ENCODE results near the gene RASSF3.

RASSF3 gene

GRCh38 chr12:64733857-64734256 lies 123.6 kb downstream of the RASSF3 start:
- Histone ChIP-seq H3K23ac (ENCODE audit: low read length) (no peak overlapping the region), H3K36me3 (ENCODE audit: control insufficient read depth in 1 of 2, insufficient read depth in 2 of 2, low read length in 2 of 2) (peaks cover 5 to 23% of the 10 kb centered on the region in 2 experiments), H2AK5ac (ENCODE audit: low read length) (no peak overlapping the region), H2BK12ac (ENCODE audit: low read length) (no peak overlapping the region), H2BK120ac (ENCODE audit: insufficient read depth, low read length, poor library complexity) (no peak overlapping the region), H3K4ac (ENCODE audit: low read depth, low read length) (no peak overlapping the region), H3K4me1 (ENCODE audit: control insufficient read depth in 1 of 2, insufficient read depth in 2 of 2, low read length in 2 of 2) (peaks cover 2 to 4% of the 10 kb centered on the region in 2 experiments), H4K12ac (ENCODE audit: low read depth, low read length) (no peak overlapping the region), H3K18ac (ENCODE audit: low read length) (no peak overlapping the region), H4K91ac (ENCODE audit: low read depth, low read length) (no peak overlapping the region), H3K27ac (ENCODE audit: low read depth, low read length) (no peak overlapping the region), H4K8ac (ENCODE audit: low read depth, low read length) (no peak overlapping the region), H3K9me3 (ENCODE audit: insufficient read depth, low read depth, low read length) (no peaks in the 10 kb centered on the region), H2AFZ (ENCODE audit: insufficient read depth, low read length, poor library complexity) (no peak overlapping the region), H2BK5ac (ENCODE audit: low read depth, low read length, poor library complexity) (no peak overlapping the region), H3K4me3 (ENCODE audit: low read depth, low read length) (no peak overlapping the region), H3K4me2 (ENCODE audit: low read length) (no peak overlapping the region), H3K79me2 (ENCODE audit: control insufficient read depth, insufficient read depth, low read length, poor library complexity) (no peaks in the 10 kb centered on the region), H3K9ac (ENCODE audit: low read length) (peak overlapping the region; percentile 31), H3K14ac (ENCODE audit: low read length) (no peak overlapping the region), H3K79me1 (ENCODE audit: low read length) (no peaks in the 10 kb centered on the region), H3K27me3 (ENCODE audit: insufficient read depth, low read length) (no peaks in the 10 kb centered on the region)
- whole genome bisulfite sequencing (ENCODE audit: extremely low coverage, insufficient coverage, insufficient read length) = no CpG with 5 or more reads among the region's 4 CpGs
- no peak for DNase-seq

GRCh38 chr12:64735442-64735841 lies 125.1 kb downstream of the RASSF3 start:
- Histone ChIP-seq H3K79me1 (ENCODE audit: low read length) (no peaks in the 10 kb centered on the region), H4K12ac (ENCODE audit: low read depth, low read length) (no peak overlapping the region), H3K4me2 (ENCODE audit: low read length) (no peak overlapping the region)

GRCh38 chr12:64736771-64737170 lies 126.5 kb downstream of the RASSF3 start:
- Histone ChIP-seq H3K4me2 (ENCODE audit: low read length) (no peak overlapping the region), H2AK5ac (ENCODE audit: low read length) (no peak overlapping the region), H2BK5ac (ENCODE audit: low read depth, low read length, poor library complexity) (no peak overlapping the region), H4K8ac (ENCODE audit: low read depth, low read length) (no peak overlapping the region), H3K36me3 (ENCODE audit: control insufficient read depth in 1 of 2, insufficient read depth in 2 of 2, low read length in 2 of 2) (peaks cover 10 to 30% of the 10 kb centered on the region in 2 experiments), H3K4ac (ENCODE audit: low read depth, low read length) (no peak overlapping the region), H3K27ac (ENCODE audit: low read depth, low read length) (no peak overlapping the region), H4K12ac (ENCODE audit: low read depth, low read length) (no peak overlapping the region), H3K79me2 (ENCODE audit: control insufficient read depth, insufficient read depth, low read length, poor library complexity) (no peaks in the 10 kb centered on the region), H4K91ac (ENCODE audit: low read depth, low read length) (no peak overlapping the region), H3K18ac (ENCODE audit: low read length) (no peak overlapping the region), H3K4me1 (ENCODE audit: control insufficient read depth in 1 of 2, insufficient read depth in 2 of 2, low read length in 2 of 2) (no peaks in the 10 kb centered on the region), H2AFZ (ENCODE audit: insufficient read depth, low read length, poor library complexity) (no peak overlapping the region), H3K27me3 (ENCODE audit: insufficient read depth, low read length) (no peaks in the 10 kb centered on the region), H3K79me1 (ENCODE audit: low read length) (no peaks in the 10 kb centered on the region), H2BK12ac (ENCODE audit: low read length) (no peak overlapping the region), H3K14ac (ENCODE audit: low read length) (no peak overlapping the region), H3K23ac (ENCODE audit: low read length) (no peak overlapping the region), H3K4me3 (ENCODE audit: low read depth, low read length) (no peak overlapping the region), H3K9ac (ENCODE audit: low read length) (no peak overlapping the region), H2BK120ac (ENCODE audit: insufficient read depth, low read length, poor library complexity) (no peak overlapping the region), H3K9me3 (ENCODE audit: insufficient read depth, low read depth, low read length) (no peaks in the 10 kb centered on the region)
- WGBS (ENCODE audit: extremely low coverage, insufficient coverage, insufficient read length) = no CpG with 5 or more reads among the region's 1 CpG
- no peak for DNase-seq

More at GRCh38 chr12:64735442-64735841, 125.1 kb downstream of the RASSF3 start:
- no peaks in the 10 kb centered on the region for H3K79me2 ChIP-seq (ENCODE audit: control insufficient read depth, insufficient read depth, low read length, poor library complexity)
- no peaks in the 10 kb centered on the region for H3K27me3 ChIP-seq (ENCODE audit: insufficient read depth, low read length)
- H3K4ac ChIP-seq (ENCODE audit: low read depth, low read length) = no peak overlapping the region
- no peak overlapping the region for H2BK12ac ChIP-seq (ENCODE audit: low read length)
- no peak overlapping the region for H4K8ac ChIP-seq (ENCODE audit: low read depth, low read length)
- H2AFZ ChIP-seq (ENCODE audit: insufficient read depth, low read length, poor library complexity) = no peak overlapping the region
- no peak overlapping the region for H4K91ac ChIP-seq (ENCODE audit: low read depth, low read length)
- H3K14ac ChIP-seq (ENCODE audit: low read length) = no peak overlapping the region
- no peak overlapping the region for H3K18ac ChIP-seq (ENCODE audit: low read length)
- H3K36me3 ChIP-seq (ENCODE audit: control insufficient read depth in 1 of 2, insufficient read depth in 2 of 2, low read length in 2 of 2) = peaks cover 7 to 30% of the 10 kb centered on the region in 2 experiments
- no peak for DNase-seq
- no peak overlapping the region for H3K9ac ChIP-seq (ENCODE audit: low read length)
- no peak overlapping the region for H3K23ac ChIP-seq (ENCODE audit: low read length)
- H2BK120ac ChIP-seq (ENCODE audit: insufficient read depth, low read length, poor library complexity) = no peak overlapping the region
- no peak overlapping the region for H2BK5ac ChIP-seq (ENCODE audit: low read depth, low read length, poor library complexity)
- no peak overlapping the region for H3K27ac ChIP-seq (ENCODE audit: low read depth, low read length)
- no peak overlapping the region for H3K4me3 ChIP-seq (ENCODE audit: low read depth, low read length)
- peaks cover under 1 to 2% of the 10 kb centered on the region in 2 experiments for H3K4me1 ChIP-seq (ENCODE audit: control insufficient read depth in 1 of 2, insufficient read depth in 2 of 2, low read length in 2 of 2)
- no peaks in the 10 kb centered on the region for H3K9me3 ChIP-seq (ENCODE audit: insufficient read depth, low read depth, low read length)
- no peak overlapping the region for H2AK5ac ChIP-seq (ENCODE audit: low read length)

- H3K4ac ChIP-seq (ENCODE audit: low read depth, low read length) = no peak overlapping the region
- H2AFZ ChIP-seq (ENCODE audit: insufficient read depth, low read length, poor library complexity) = no peak overlapping the region
- no peaks in the 10 kb centered on the region for H3K4me1 ChIP-seq (ENCODE audit: control insufficient read depth in 1 of 2, insufficient read depth in 2 of 2, low read length in 2 of 2)
- no peak overlapping the region for H2AK5ac ChIP-seq (ENCODE audit: low read length)
- no peaks in the 10 kb centered on the region for H3K27me3 ChIP-seq (ENCODE audit: insufficient read depth, low read length)
- no peak overlapping the region for H3K18ac ChIP-seq (ENCODE audit: low read length)
- no peak overlapping the region for H3K27ac ChIP-seq (ENCODE audit: low read depth, low read length)
- no peak overlapping the region for H4K8ac ChIP-seq (ENCODE audit: low read depth, low read length)
- no peaks in the 10 kb centered on the region for H3K9me3 ChIP-seq (ENCODE audit: insufficient read depth, low read depth, low read length)
- no peak overlapping the region for H3K4me2 ChIP-seq (ENCODE audit: low read length)
- H2BK12ac ChIP-seq (ENCODE audit: low read length) = no peak overlapping the region
- H2BK5ac ChIP-seq (ENCODE audit: low read depth, low read length, poor library complexity) = no peak overlapping the region
- H3K4me3 ChIP-seq (ENCODE audit: low read depth, low read length) = no peak overlapping the region
- no peak overlapping the region for H3K23ac ChIP-seq (ENCODE audit: low read length)
- H3K36me3 ChIP-seq (ENCODE audit: control insufficient read depth in 1 of 2, insufficient read depth in 2 of 2, low read length in 2 of 2) = peaks cover 10 to 33% of the 10 kb centered on the region in 2 experiments
- peak in 1 of 2 donors; percentile 21 for DNase-seq
- H3K14ac ChIP-seq (ENCODE audit: low read length) = no peak overlapping the region
- no peak overlapping the region for H4K91ac ChIP-seq (ENCODE audit: low read depth, low read length)
- no peak overlapping the region for H4K12ac ChIP-seq (ENCODE audit: low read depth, low read length)
- WGBS (ENCODE audit: extremely low coverage, insufficient coverage, insufficient read length) = no CpG with 5 or more reads among the region's 1 CpG
- no peak overlapping the region for H3K9ac ChIP-seq (ENCODE audit: low read length)
- H3K79me1 ChIP-seq (ENCODE audit: low read length) = no peaks in the 10 kb centered on the region
- no peak overlapping the region for H2BK120ac ChIP-seq (ENCODE audit: insufficient read depth, low read length, poor library complexity)
- H3K79me2 ChIP-seq (ENCODE audit: control insufficient read depth, insufficient read depth, low read length, poor library complexity) = no peaks in the 10 kb centered on the region
Measured at GRCh38 chr12:64737539-64737938, 127.2 kb downstream of the RASSF3 start.
